Gastrocnemius medialis (tissue), 4 donors: ENCODE results near the gene DNAJC7. TPM values are rescaled to one million over a fixed set of nuclear protein-coding genes. Genes with fewer than 3 reads are reported as not detected.

ENCODE experiments used
- ATAC-seq, 2 donors: fragments of 150-250 bp; one replicate each; pipeline ENCODE4 v1.9.1; 2016
- DNase-seq, 2 donors: peaks; one replicate each; pipeline ENCODE4 v3.0.0-alpha.2; 2019
- H3K27ac ChIP-seq, 4 donors: fragments of 200-600 bp; sonication (generic); 1 replicate in 1 of 4; 2 replicates in 3 of 4; pipeline ENCODE4 v1.5.1; 2016 to 2018; ENCODE audit warnings: mild to moderate bottlenecking in 2 of 4, moderate library complexity in 1 of 4
- H3K27me3 ChIP-seq, 3 donors: fragments of 200-600 bp; sonication (generic) in 2 of 3; 1 replicate in 1 of 3; 2 replicates in 2 of 3; pipeline versions ENCODE4 v1.5.1 to v1.6.0; 2016 to 2019; ENCODE audit warnings: mild to moderate bottlenecking in 1 of 3, moderate library complexity in 1 of 3
- H3K36me3 ChIP-seq, 2 donors: fragments of 200-600 bp; sonication (generic) in 1 of 2; one replicate each; pipeline ENCODE4 v1.5.1; 2017 to 2018
- H3K4me1 ChIP-seq, 2 donors: fragments of 200-600 bp; sonication (generic) in 1 of 2; one replicate each; pipeline ENCODE4 v1.5.1; 2016 to 2017; ENCODE audit warnings: mild to moderate bottlenecking in 2 of 2
- H3K4me3 ChIP-seq, 4 donors: fragments of 200-600 bp; sonication (generic) in 3 of 4; 1 replicate in 1 of 4; 2 replicates in 3 of 4; pipeline ENCODE4 v1.5.1; 2016 to 2019; ENCODE audit warnings: mild to moderate bottlenecking in 2 of 4
- H3K9me3 ChIP-seq, 3 donors: fragments of 200-600 bp; sonication (generic) in 2 of 3; 1 replicate in 1 of 3; 2 replicates in 2 of 3; pipeline ENCODE4 v1.5.1; 2016 to 2019
- CTCF ChIP-seq, 5 experiments: fragments of 450-650 bp in 3 of 5; fragments of 200-600 bp in 2 of 5; sonication (generic) in 2 of 5; IDR thresholded peaks in 4 of 5; conservative IDR thresholded peaks in 1 of 5; 1 replicate in 4 of 5; 2 replicates in 1 of 5; pipeline ENCODE4 v1.5.1; 2016 to 2019; ENCODE audit warnings: antibody characterized with exemption in 5 of 5, mild to moderate bottlenecking in 3 of 5, moderate library complexity in 3 of 5
- POLR2A ChIP-seq, 2 donors: fragments of 450-650 bp; IDR thresholded peaks; one replicate each; pipeline ENCODE4 v1.6.1; 2017; ENCODE audit warnings: antibody characterized with exemption in 2 of 2, mild to moderate bottlenecking in 2 of 2, moderate library complexity in 2 of 2
- in situ Hi-C, 4 donors: fragments of 200-750 bp; cut with MboI; loops; one replicate each; pipeline versions ENCODE4 v1.15.0 to v1.8.0; 2017; ENCODE audit warnings: low sequenced_read_pairs in 4 of 4
- intact Hi-C: fragments of 100-400 bp; cut with DNase I; formaldehyde crosslinking; loops from one replicate; pipeline ENCODE4 v1.15.1; 2023; ENCODE audit warnings: low total_unique reads
- total RNA-seq, 4 donors: library from RNA; depleted of rRNA; stranded (reverse); fragments of >200 nt; gene quantifications; one replicate each; pipeline versions ENCODE4 v1.1.0 to v1.2.3, GENCODE V29; 2016

Gene DNAJC7
- total RNA-seq, 4 donors from 2014 or later = 64.4 to 78.9 (median 66.4) TPM

- peaks cover 20 to 29% of the 10 kb centered on the region in 2 donors for H3K4me1 ChIP-seq
- no peaks in the 10 kb centered on the region for H3K9me3 ChIP-seq
- TF ChIP-seq CTCF (IDR thresholded peaks at IDR 0.05 in 4 of 5, conservative IDR thresholded peaks at IDR 0.05 in 1 of 5) (no peak), POLR2A (IDR thresholded peaks at IDR 0.05) (no peak)
- intact Hi-C loops (no loop called here), in situ Hi-C loops (no loop called here)
- H3K36me3 ChIP-seq = peaks cover 0 to 36% of the 10 kb centered on the region in 2 donors
- ATAC-seq (no peak), DNase-seq (no peak)
- no peaks in the 10 kb centered on the region for H3K27me3 ChIP-seq
- no peak overlapping the region for H3K27ac ChIP-seq
- no peak overlapping the region for H3K4me3 ChIP-seq
Measured at GRCh38 chr17:42002175-42002791, 15.0 kb downstream of the DNAJC7 start.

GRCh38 chr17:42001729-42002128 lies 15.5 kb downstream of the DNAJC7 start:
- in situ Hi-C loops (no loop called here), intact Hi-C loops (no loop called here)
- peaks cover 15 to 29% of the 10 kb centered on the region in 2 donors for H3K4me1 ChIP-seq
- no peak for TF ChIP-seq POLR2A (IDR thresholded peaks at IDR 0.05)
- TF ChIP-seq CTCF (IDR thresholded peaks at IDR 0.05 in 4 of 5, conservative IDR thresholded peaks at IDR 0.05 in 1 of 5) = no peak
- H3K9me3 ChIP-seq = no peaks in the 10 kb centered on the region
- DNase-seq = no peak
- peaks cover 0 to 41% of the 10 kb centered on the region in 2 donors for H3K36me3 ChIP-seq
- H3K4me3 ChIP-seq = no peak overlapping the region
- ATAC-seq = no peak
- no peak overlapping the region for H3K27ac ChIP-seq
- H3K27me3 ChIP-seq = no peaks in the 10 kb centered on the region

GRCh38 chr17:42000413-42001133 lies 16.7 kb downstream of the DNAJC7 start:
- Histone ChIP-seq H3K36me3 (peaks cover 0 to 53% of the 10 kb centered on the region in 2 donors), H3K27ac (peak overlapping the region in 3 of 4 donors; percentile 3 to 40 (median 18)), H3K27me3 (no peaks in the 10 kb centered on the region), H3K4me1 (peaks cover 14 to 28% of the 10 kb centered on the region in 2 donors), H3K4me3 (no peak overlapping the region), H3K9me3 (no peaks in the 10 kb centered on the region)
- ATAC-seq (peak in 1 of 2 donors; percentile 32), DNase-seq (no peak)
- no peak for TF ChIP-seq POLR2A (IDR thresholded peaks at IDR 0.05)
- in situ Hi-C loops (no loop called here), intact Hi-C loops (no loop called here)

- Histone ChIP-seq H3K4me1 (peaks cover 10 to 11% of the 10 kb centered on the region in 2 donors), H3K4me3 (no peak overlapping the region), H3K36me3 (peaks cover 4 to 74% of the 10 kb centered on the region in 2 donors), H3K9me3 (no peaks in the 10 kb centered on the region), H3K27me3 (no peaks in the 10 kb centered on the region), H3K27ac (no peak overlapping the region)
- in situ Hi-C loops = no loop called here
- ATAC-seq (no peak), DNase-seq (no peak)
- TF ChIP-seq POLR2A (IDR thresholded peaks at IDR 0.05) = no peak
- TF ChIP-seq CTCF (IDR thresholded peaks at IDR 0.05 in 4 of 5, conservative IDR thresholded peaks at IDR 0.05 in 1 of 5) = no peak
- intact Hi-C loops = no loop called here
Measured at GRCh38 chr17:41998497-41998896, 18.7 kb downstream of the DNAJC7 start.

- DNase-seq (no peak), ATAC-seq (no peak)
- intact Hi-C loops (no loop called here), in situ Hi-C loops (no loop called here)
- H3K9me3 ChIP-seq = no peaks in the 10 kb centered on the region
- peaks cover 4 to 85% of the 10 kb centered on the region in 2 donors for H3K36me3 ChIP-seq
- H3K4me1 ChIP-seq = peaks cover 15 to 20% of the 10 kb centered on the region in 2 donors
- H3K27me3 ChIP-seq = no peaks in the 10 kb centered on the region
- H3K4me3 ChIP-seq = no peak overlapping the region
- no peak overlapping the region for H3K27ac ChIP-seq
- TF ChIP-seq POLR2A (IDR thresholded peaks at IDR 0.05) (no peak), CTCF (IDR thresholded peaks at IDR 0.05 in 4 of 5, conservative IDR thresholded peaks at IDR 0.05 in 1 of 5) (no peak)
Measured at GRCh38 chr17:41996855-41997164, 20.4 kb downstream of the DNAJC7 start.
